DLD1 (cell line): ENCODE measurements around the gene CETN1.

Experiments used
- in situ Hi-C: cut with HindIII; loops from 2 replicates; pipeline ENCODE4 v1.10.0; 2017; ENCODE audit warnings: low sequenced_read_pairs

The CETN1 gene

DNA sequence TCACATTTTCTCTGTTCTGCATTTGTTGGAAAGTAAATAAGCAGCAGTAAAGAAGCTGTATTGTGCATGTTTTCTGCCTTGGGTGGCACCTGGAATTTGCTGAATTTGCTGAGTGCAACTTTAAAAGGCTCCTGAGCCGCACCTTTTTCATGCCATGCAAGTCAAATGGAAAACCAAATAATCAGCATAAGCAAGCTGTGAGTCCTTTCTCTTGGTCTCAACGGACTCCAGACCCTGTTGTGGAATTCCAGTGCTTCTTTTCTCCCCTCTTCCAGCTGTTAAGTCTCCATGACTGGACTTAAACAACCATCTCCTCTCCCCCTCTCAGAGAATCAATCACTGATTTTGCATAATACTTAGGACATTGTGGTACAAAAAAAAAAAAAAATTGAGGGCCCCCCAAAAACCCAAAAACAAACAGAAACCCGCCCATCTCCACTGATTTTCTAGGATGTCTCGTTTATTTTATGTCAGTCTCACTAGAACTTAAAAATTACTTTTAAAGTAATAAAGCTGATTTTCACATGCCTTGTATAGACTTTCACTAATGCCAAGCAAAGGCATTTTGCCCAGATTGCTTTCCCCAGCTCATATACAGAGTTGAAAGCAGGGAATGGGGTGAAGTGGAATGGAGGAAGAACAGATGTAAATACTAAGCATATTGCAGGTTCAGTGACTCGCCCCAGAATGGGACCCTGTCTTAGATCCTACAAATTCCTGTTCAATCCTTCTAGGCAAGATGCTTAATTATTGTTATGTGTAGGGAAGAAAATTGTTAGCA lies 5.1 kb upstream of the CETN1 start:
- in situ Hi-C loops = no loop called here

DNA sequence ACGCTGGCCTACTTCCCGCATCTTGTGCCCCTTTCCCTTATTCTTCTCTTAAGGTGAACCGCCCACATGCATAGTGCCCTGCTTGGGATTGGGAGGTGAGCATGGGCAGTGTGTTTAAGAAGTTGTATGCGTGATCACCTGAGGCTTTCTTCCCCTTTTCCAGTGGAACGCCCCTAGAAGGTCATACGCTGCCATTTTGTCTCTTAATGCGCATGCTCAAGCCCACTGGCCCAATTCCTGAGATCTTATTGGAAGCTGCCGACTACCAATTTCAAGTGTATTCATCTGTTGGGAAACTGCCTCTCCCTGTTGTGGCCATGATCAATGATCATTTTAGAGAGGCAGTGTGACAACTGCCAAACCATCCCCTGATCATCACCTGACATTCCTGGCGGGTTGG lies 3.3 kb upstream of the CETN1 start:
- in situ Hi-C loops = no loop called here

DNA sequence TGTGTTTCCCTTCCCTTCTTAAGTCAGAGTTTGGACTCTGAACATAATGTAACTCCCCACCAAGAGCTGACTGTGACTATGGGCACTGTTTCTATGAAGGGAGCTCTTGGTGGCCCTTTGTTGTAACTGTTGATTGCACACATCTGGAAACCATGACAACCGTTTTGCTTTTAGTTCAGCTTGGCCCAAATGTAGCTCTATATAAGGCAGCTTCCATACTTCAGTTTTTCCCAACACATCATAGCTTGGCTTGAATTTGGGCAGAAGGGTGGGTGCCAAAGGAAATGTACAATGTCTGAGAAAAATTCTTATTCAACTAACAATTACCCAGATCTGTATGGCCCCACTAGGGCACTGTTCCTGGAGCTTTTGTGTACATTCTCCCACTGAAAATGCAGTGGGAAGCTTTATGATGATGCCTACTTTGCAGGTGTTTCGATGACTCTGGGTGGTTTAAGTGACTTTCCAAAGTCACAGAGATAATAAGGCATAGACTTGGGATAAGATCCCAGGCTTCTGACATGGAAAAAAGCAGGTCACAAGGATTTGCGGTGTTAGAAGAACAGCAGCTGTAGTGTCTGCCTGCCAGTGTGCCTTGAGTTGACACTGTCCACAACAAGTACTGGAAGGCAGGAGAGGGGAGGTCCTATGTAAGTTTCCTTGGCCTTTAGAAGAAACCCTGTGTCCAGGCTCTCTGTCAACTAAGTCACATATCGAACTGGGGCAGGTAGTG lies 2.4 kb upstream of the CETN1 start:
- in situ Hi-C loops = no loop called here

- in situ Hi-C loops = no loop called here
Observed at GRCh38 chr18:579238-579637, 942 bp upstream of the CETN1 start.

GRCh38 chr18:581096-581495 lies 916 bp downstream of the CETN1 start:
- in situ Hi-C loops = no loop called here

DNA sequence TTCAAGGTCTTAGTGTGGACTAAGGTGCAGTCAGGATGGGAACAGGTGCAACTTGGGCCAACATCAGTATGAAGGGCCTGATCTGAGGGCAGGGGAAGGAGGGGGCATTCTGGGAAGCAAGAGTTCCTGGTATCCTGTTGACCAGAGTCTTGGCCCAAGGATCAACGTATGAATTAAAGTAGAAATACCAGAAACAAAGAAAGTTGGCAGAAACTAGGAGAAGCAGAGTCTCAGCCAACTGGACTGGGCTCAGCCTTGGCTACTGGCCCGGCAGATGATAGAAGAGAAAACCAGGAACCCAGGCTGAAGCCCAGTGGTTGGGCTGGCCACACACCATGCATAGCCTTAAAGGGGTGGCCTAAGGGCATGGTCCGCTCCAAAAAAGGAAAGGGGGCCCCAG lies 2.3 kb downstream of the CETN1 start:
- in situ Hi-C loops = no loop called here

GRCh38 chr18:595068-595467 lies 14.9 kb downstream of the CETN1 start:
- in situ Hi-C loops = no loop called here

DNA sequence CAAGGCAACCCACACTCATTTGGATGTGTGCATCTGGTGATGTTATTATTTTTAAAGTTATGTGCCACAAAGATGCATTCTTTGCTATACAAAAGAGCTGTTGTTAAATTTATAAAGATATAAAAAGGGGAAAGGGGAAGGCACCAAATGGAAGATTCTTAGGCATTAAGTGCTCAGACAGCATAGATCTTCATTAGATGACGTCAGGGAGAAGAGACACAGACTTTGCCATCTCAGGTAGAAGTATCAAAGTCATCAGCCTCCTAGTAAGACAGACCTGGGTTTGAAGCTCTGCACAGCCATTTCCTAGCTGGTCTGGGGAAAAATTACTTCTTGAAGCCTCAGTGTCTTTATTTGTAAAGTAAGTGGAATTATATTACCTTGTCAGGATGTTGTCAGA lies 15.4 kb downstream of the CETN1 start:
- in situ Hi-C loops = no loop called here

DNA sequence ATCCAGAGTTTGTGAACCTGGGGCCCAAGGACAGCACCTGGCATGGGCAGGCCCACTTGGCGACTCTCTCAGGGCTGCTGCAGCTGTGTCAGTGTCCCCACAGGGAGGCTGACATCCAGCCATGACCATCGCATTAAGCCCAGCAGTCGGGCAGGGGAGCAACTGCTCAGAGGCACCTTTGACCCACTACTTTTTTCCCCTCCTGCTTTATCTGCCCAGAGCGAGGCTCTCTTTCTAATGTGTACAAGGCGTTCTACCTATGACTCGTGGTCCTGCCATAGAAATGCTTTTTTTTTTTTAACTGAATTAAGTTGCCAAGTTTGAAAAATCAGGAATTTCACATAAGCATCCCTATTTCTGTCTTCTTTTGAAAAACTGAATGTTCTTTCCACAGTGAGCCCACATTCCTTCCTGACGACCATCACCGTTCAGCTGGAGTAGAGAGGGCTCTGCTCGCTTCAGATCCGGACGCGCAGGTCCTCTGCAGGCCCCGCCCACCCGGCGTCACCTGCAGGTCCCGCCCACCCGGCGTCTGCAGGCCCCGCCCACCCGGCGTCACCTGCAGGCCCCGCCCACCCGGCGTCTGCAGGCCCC lies 16.2 kb downstream of the CETN1 start:
- in situ Hi-C loops = no loop called here

GRCh38 chr18:598124-598589 lies 18.0 kb downstream of the CETN1 start:
- in situ Hi-C loops = no loop called here

DNA sequence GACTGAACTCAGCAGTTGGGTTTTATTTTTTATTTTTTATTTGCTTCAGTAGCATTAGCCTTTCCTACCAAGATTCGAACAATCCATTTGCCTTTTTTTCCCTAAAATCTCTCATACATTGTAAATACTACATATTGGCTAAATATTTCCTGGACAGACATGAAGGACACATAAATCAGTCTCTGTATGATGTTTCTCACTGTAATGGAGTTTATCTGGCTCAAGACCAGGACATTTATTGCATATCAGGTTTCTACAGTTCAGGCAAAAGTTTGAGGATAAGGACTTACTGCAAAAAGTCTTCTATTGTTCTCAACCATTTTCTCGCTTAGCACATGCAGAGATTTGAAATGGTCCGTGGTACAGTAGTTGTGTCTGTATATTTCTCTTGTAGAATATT lies 19.9 kb downstream of the CETN1 start:
- in situ Hi-C loops = no loop called here

DNA sequence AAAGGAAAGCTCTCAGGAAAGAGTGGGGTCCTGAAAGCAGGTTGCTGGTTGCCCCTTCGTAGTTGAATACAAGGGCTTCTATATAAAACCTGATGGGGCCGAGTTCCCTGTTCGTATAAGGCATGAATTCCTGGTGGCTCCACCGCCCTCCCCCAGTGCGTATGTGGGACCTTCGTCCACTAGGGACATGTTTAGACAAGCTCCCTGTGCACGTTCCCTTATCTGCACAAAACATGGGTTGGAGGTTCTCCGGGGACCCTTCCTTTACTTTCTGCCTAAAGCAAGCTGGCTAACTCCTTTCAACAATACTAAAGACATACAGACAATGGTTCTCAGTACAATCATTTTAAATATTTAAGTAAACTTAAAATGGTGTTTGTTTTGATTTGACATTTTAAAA lies 24.6 kb downstream of the CETN1 start:
- in situ Hi-C loops = no loop called here

- in situ Hi-C loops = no loop called here
Observed at GRCh38 chr18:607930-608329, 27.8 kb downstream of the CETN1 start.

DNA sequence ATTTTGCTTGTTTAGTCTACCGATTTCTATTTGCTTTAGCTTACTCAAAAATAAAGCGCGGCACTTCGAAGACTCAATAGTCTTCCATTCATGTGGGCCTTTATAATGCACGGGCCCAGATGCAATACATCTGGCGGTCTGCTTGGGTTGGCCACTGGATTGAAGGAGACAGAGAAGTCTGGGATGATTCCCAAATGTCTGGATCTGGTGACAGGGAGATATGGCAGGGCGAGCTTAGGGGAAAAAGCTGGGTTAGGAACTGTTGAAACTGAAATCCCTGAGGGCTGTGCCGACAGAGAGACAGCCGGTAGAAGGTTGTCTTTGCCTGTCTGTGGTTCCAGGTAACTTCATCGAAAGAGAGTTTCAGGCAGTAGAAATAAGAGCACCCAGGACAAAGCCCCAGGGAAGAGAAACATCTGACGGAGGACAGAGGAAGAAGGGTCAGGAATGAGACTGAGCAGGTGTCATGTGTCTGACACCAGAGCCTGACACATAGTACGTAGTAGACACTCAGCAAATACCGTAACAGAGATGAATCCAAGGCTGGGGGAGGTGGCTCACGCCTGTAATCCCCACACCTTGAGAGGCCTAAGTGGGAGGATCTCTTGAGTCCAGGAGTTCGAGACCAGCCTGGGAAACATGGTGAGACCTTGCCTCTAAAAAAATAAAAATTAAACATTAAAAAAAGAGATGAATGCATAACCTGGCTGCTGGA lies 30.2 kb downstream of the CETN1 start:
- in situ Hi-C loops = no loop called here

GRCh38 chr18:612156-612555 lies 32.0 kb downstream of the CETN1 start:
- in situ Hi-C loops = no loop called here

GRCh38 chr18:614193-614592 lies 34.0 kb downstream of the CETN1 start:
- in situ Hi-C loops = no loop called here

DNA sequence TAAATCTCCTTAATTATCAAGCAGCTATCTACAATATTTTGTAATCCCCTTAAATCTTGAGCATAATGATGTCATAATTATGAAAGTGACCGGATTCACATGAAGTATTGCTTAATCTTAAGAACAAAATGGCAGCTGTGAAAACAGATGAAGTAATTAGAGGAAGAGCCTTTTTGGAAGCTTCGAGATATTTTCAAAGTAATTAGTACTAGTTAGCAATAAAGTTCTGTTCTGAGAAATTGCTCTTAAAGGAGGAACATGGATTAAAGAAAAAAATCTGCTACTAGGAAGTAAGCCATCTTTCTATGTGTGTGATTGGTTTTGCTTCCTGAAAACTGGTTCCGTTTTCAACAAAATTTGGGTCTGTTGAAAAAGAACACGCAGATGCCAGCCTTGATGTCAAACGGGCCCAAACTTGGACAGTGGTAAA lies 34.9 kb downstream of the CETN1 start:
- in situ Hi-C loops = loop anchor here (5.0 kb wide), 1 partner anchor 217 kb away; no protein-coding TSS in a partner anchor

DNA sequence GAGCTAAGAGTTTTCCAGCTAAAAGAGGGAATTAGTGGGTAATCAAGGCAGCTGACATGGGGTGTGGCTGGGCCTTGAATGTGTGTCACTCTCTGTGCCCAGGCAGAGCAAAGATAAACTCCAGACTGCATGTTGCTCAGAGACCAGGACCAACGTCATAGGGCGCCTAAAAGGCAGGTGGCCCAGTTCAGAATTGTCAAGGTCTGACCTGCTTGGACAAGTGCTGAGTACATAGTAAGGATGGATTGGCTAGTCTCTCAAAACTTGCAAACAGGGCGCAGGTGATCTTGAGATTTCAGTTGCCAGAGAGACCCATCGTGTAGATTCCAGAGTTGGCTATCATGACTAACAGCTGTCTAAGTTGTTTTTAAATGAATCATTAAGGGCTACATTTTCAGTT lies 35.6 kb downstream of the CETN1 start:
- in situ Hi-C loops = loop anchor here (5.0 kb wide), 1 partner anchor 217 kb away; no protein-coding TSS in a partner anchor

- in situ Hi-C loops = loop anchor here (5.0 kb wide), 1 partner anchor 216 kb away; no protein-coding TSS in a partner anchor
Observed at GRCh38 chr18:616380-616995, 36.3 kb downstream of the CETN1 start.

- in situ Hi-C loops = loop anchor here (5.0 kb wide), 1 partner anchor 214 kb away; no protein-coding TSS in a partner anchor
Observed at GRCh38 chr18:617970-618504, 37.9 kb downstream of the CETN1 start.
